ENCODE measurements around the gene SUCO.

- TF ChIP-seq POLR2G (IDR thresholded peaks at IDR 0.05; ENCODE audit: low read depth, low read length) (no peak), HOXD1 (CRISPR knock-in tag; IDR thresholded peaks at IDR 0.05) (no peak), SP1 (IDR thresholded peaks at IDR 0.05) (no peak), SP1 (CRISPR knock-in tag; IDR thresholded peaks at IDR 0.05) (no peak), ZNF558 (CRISPR knock-in tag; IDR thresholded peaks at IDR 0.05; ENCODE audit: borderline replicate concordance) (no peak), ZNF552 (CRISPR knock-in tag; IDR thresholded peaks at IDR 0.05; ENCODE audit: borderline replicate concordance) (no peak), TAF1 (CRISPR knock-in tag; IDR thresholded peaks at IDR 0.05) (no peak), JARID2 (CRISPR knock-in tag; IDR thresholded peaks at IDR 0.05; ENCODE audit: insufficient replicate concordance) (no peak), KLF16 (CRISPR knock-in tag; IDR thresholded peaks at IDR 0.05) (no peak), PPARG (CRISPR knock-in tag; conservative IDR thresholded peaks at IDR 0.05) (no peak), TCF12 (IDR thresholded peaks at IDR 0.05) (no peak), TCF12 (CRISPR knock-in tag; IDR thresholded peaks at IDR 0.05) (no peak), SNAI1 (CRISPR knock-in tag; IDR thresholded peaks at IDR 0.05; ENCODE audit: borderline replicate concordance) (no peak), PREB (CRISPR knock-in tag; IDR thresholded peaks at IDR 0.05) (no peak), CTCF (CRISPR knock-in tag; IDR thresholded peaks at IDR 0.05) (no peak), HDAC2 (CRISPR knock-in tag; IDR thresholded peaks at IDR 0.05) (no peak)
These were observed 28.3 kb downstream of the SUCO start for GRCh38 chr1:172561252-172561651.

Measured in HepG2 (cell line).